AG09319 (cell line): ENCODE data around the gene TMEM178B.

Experiments used
- DNase-seq: peaks from one replicate; pipeline ENCODE4 v3.0.0-alpha.2; 2010; ENCODE audit warnings: low read depth; ENCODE audit errors: extremely low read depth
- CTCF ChIP-seq: IDR thresholded peaks from 2 replicates; pipeline ENCODE4 v1.5.1; 2011; ENCODE audit warnings: low read depth, mild to moderate bottlenecking, inconsistent platforms, low read length, moderate library complexity

TMEM178B gene

GRCh38 chr7:141416650-141417270, 342.9 kb downstream of the TMEM178B start:
- no peak for DNase-seq

GRCh38 chr7:141417506-141417905, 343.6 kb downstream of the TMEM178B start:
- no peak for DNase-seq
- TF ChIP-seq CTCF: no peak

More at GRCh38 chr7:141416650-141417270, 342.9 kb downstream of the TMEM178B start:
- TF ChIP-seq CTCF: no peak

DNA sequence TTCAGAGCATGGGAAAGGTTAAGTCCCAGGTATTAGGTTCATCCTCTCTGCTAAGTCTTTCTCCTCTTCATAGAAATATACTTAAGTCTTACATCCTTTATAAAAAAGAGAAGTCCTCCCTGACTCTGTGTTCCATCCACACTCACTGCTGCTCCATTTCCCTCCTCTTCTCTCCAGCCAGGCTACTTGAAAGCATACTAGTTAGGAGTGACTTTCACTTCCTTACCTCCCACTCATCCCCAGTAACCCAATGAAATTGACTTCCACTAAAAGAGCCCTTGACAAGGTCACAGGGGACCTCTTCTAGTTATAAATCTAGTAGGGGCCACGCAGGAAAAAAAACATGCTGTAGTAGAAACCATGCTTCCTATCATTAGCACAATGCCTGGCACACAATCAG, 344.2 kb downstream of the TMEM178B start:
- DNase-seq: no peak
- no peak for TF ChIP-seq CTCF

DNA sequence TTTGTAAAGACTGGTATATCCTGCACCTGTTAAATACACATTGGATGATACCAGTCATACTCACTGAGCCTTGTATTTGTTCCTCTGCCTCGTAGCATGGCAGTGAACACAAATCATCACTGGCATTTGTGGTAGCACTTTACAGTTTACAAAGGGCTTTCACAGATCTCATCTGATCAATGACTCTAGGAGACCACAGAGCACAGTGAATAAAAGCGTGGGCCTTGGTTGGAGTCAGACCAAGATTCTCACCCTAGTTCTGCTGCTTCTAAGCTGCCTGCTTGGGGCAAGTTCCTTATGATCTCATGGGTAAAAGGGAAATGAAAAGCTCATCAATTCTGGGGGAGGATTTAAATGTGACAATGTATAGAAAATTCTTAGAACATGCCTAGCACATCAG, 347.4 kb downstream of the TMEM178B start:
- TF ChIP-seq CTCF: no peak
- DNase-seq: no peak

- no peak for TF ChIP-seq CTCF
Measured at GRCh38 chr7:141427134-141427533, 353.3 kb downstream of the TMEM178B start.

GRCh38 chr7:141430455-141431139, 356.7 kb downstream of the TMEM178B start:
- TF ChIP-seq CTCF: no peak
- no peak for DNase-seq

More at GRCh38 chr7:141427134-141427533, 353.3 kb downstream of the TMEM178B start:
- no peak for DNase-seq

DNA sequence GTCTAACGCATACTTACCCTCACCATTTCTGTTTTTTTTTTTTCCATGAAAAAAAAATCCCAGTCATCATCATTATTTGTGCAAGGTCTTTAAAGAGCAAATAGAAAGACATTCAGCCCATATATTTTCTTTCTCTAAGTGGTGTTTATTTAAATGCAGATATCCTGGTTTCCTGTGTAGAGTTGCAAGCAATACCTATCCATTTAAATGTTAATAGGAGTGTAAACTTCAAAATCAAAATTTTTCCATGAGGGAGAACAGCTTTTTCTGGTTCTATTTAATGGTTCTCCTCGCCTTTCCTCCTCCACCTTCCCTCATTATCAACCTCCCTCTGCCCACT, 357.2 kb downstream of the TMEM178B start:
- no peak for DNase-seq
- TF ChIP-seq CTCF: no peak
